ENCODE measurements around the gene PHETA1.

DNA sequence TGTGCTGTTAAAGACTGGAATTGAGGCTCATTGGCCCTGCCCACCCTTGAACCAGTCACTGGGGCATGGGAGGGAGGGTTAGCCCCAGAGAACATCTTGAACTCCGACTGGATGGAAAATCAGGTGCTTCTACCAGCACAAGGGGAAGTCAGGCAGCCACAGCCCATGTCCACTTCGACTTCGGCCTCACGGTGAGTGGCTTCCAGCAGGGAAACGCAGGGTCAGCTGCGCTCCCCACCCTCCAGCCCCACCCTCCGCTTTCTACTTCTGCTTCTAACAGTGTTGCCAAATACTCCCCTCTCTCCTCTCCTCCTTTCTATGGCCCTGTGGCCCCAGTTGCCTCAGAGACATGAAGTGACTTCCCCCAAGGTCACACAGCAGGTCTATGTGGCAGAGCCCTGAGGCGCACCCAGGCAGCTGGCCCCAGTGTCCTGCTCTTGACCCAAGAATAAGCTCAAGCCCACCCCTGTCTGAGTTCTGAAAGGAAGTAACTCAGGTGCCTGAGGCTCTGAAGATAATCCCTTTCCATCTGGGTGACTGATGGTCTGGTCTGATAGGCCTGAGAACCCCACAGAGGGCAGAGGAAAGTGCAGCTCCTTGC lies 24.9 kb upstream of the PHETA1 start:
- TF ChIP-seq EZH2phosphoT487 (IDR thresholded peaks at IDR 0.05; ENCODE audit: insufficient read depth, low read depth): no peak
- TF ChIP-seq EZH2 (IDR thresholded peaks at IDR 0.05; ENCODE audit: insufficient read depth, poor library complexity, severe bottlenecking): no peak

Data from GM23248 (cell line).